Measurements from ENCODE around the gene INTS3. TPM values are rescaled to one million over a fixed set of nuclear protein-coding genes. Genes with fewer than 3 reads are reported as not detected.
A peak's percentile ranks its signal among the peaks of the same experiment; 100 is the strongest.

Gene INTS3
- polyA plus RNA-seq, 2 donors, result 16.4 to 30.8 TPM

DNA sequence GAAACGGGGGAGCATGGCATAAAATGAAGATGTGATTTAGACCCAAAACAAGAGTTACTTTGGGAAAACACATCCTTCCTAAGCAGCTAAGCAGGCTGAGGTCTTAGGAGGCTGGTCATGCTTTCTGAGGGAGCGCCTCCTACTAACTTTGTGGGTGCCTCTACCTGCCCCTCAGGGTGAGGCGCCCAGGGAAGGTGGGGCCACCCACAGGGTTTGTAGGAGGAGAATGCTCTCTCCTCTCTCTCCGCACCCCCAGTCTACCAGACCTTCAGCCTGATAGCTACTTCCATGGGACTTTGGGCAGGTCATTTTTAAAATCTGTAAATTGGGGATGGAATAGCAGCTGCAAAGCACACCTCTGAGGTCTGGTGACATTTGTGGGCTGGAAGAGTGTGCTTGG lies 71.2 kb downstream of the INTS3 start:
- Histone ChIP-seq H3K4me1 (ENCODE audit: control insufficient read depth in 2 of 2, insufficient read depth in 2 of 2, low read length in 1 of 2) (no peaks in the 10 kb centered on the region), H3K27ac (ENCODE audit: low read depth in 2 of 2, low read length in 1 of 2) (no peak overlapping the region), H3K27me3 (ENCODE audit: control insufficient read depth in 1 of 2, insufficient read depth in 2 of 2, low read length in 2 of 2) (no peaks in the 10 kb centered on the region), H3K36me3 (ENCODE audit: control insufficient read depth in 2 of 2, insufficient read depth in 2 of 2, low read length in 1 of 2) (peaks cover 0 to 7% of the 10 kb centered on the region in 2 donors), H3K9me3 (ENCODE audit: control insufficient read depth in 2 of 2, insufficient read depth in 1 of 2, low read depth in 1 of 2, low read length in 1 of 2) (no peaks in the 10 kb centered on the region), H3K4me3 (ENCODE audit: low read depth in 1 of 2, low read length in 2 of 2) (no peak overlapping the region)
- 77 to 90% methylated on average over 4 of the region's 4 CpGs for WGBS, 2 donors

GRCh38 chr1:153799566-153800465 lies 72.0 kb downstream of the INTS3 start:
- Histone ChIP-seq H3K4me1 (ENCODE audit: control insufficient read depth in 2 of 2, insufficient read depth in 2 of 2, low read length in 1 of 2) (no peaks in the 10 kb centered on the region), H3K4me3 (ENCODE audit: low read depth in 1 of 2, low read length in 2 of 2) (no peak overlapping the region), H3K27me3 (ENCODE audit: control insufficient read depth in 1 of 2, insufficient read depth in 2 of 2, low read length in 2 of 2) (no peaks in the 10 kb centered on the region), H3K36me3 (ENCODE audit: control insufficient read depth in 2 of 2, insufficient read depth in 2 of 2, low read length in 1 of 2) (peaks cover 0 to 7% of the 10 kb centered on the region in 2 donors), H3K27ac (ENCODE audit: low read depth in 2 of 2, low read length in 1 of 2) (no peak overlapping the region), H3K9me3 (ENCODE audit: control insufficient read depth in 2 of 2, insufficient read depth in 1 of 2, low read depth in 1 of 2, low read length in 1 of 2) (no peaks in the 10 kb centered on the region)
- WGBS, 2 donors, result 87 to 92% methylated on average over 27 of the region's 27 CpGs

DNA sequence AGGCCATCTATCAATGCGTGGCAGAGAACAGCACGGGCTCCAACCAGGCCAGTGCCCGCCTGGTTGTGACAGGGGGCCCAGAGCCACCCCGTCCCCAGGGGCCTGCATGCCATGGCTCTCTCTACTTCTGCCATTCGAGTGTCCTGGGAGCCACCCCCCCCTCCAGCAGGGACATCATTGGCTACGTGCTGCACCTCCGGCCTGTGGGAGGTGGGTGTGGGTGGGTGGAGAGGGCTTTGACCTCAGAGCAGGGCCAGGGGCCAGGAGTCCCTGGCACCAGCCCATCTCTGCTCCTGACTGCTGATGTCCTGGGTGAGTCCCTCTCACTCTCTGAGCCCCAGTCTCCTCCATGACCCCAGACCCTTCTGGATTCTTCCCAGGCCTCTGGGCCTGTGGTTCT lies 72.7 kb downstream of the INTS3 start:
- Histone ChIP-seq H3K27me3 (ENCODE audit: control insufficient read depth in 1 of 2, insufficient read depth in 2 of 2, low read length in 2 of 2) (no peaks in the 10 kb centered on the region), H3K9me3 (ENCODE audit: control insufficient read depth in 2 of 2, insufficient read depth in 1 of 2, low read depth in 1 of 2, low read length in 1 of 2) (no peaks in the 10 kb centered on the region), H3K36me3 (ENCODE audit: control insufficient read depth in 2 of 2, insufficient read depth in 2 of 2, low read length in 1 of 2) (peaks cover 0 to 7% of the 10 kb centered on the region in 2 donors), H3K4me1 (ENCODE audit: control insufficient read depth in 2 of 2, insufficient read depth in 2 of 2, low read length in 1 of 2) (no peaks in the 10 kb centered on the region), H3K4me3 (ENCODE audit: low read depth in 1 of 2, low read length in 2 of 2) (no peak overlapping the region), H3K27ac (ENCODE audit: low read depth in 2 of 2, low read length in 1 of 2) (no peak overlapping the region)
- 76 to 86% methylated on average over 7 of the region's 7 CpGs for WGBS, 2 donors

DNA sequence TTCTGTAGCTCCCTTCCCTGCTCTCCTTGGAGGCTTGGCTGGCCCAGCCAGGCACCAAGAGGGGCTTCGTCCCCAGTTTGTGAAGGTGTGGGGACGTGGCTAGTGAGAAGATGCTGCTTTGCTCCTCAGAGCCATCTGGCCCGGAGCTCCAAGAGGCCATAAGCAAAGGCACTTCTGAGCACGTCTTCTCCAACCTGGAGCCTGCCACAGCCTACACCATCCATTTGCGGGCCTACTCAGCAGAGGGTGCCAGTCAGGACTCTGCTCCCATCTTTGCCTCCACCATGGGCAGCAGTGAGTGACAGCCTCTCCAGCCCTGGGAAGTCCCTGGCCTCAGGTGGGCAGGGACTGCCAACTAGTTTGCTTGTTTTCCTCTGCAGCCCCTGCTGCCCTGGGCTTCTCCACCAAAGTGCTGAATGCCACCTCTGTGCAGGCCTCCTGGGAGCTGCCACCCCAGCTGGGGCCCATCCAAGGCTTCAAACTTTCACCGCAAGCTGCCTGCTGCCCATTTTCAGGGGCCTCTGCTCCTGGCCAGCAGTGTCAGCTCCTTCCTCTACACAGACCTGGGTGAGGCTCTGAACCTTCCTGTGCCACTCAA lies 73.3 kb downstream of the INTS3 start:
- no peaks in the 10 kb centered on the region for H3K4me1 ChIP-seq (ENCODE audit: control insufficient read depth in 2 of 2, insufficient read depth in 2 of 2, low read length in 1 of 2)
- H3K27me3 ChIP-seq (ENCODE audit: control insufficient read depth in 1 of 2, insufficient read depth in 2 of 2, low read length in 2 of 2), result no peaks in the 10 kb centered on the region
- H3K9me3 ChIP-seq (ENCODE audit: control insufficient read depth in 2 of 2, insufficient read depth in 1 of 2, low read depth in 1 of 2, low read length in 1 of 2), result no peaks in the 10 kb centered on the region
- no peak overlapping the region for H3K4me3 ChIP-seq (ENCODE audit: low read depth in 1 of 2, low read length in 2 of 2)
- H3K36me3 ChIP-seq (ENCODE audit: control insufficient read depth in 2 of 2, insufficient read depth in 2 of 2, low read length in 1 of 2), result peaks cover 0 to 7% of the 10 kb centered on the region in 2 donors
- no peak overlapping the region for H3K27ac ChIP-seq (ENCODE audit: low read depth in 2 of 2, low read length in 1 of 2)
- WGBS, 2 donors, result 94 to 98% methylated on average over 6 of the region's 6 CpGs

DNA sequence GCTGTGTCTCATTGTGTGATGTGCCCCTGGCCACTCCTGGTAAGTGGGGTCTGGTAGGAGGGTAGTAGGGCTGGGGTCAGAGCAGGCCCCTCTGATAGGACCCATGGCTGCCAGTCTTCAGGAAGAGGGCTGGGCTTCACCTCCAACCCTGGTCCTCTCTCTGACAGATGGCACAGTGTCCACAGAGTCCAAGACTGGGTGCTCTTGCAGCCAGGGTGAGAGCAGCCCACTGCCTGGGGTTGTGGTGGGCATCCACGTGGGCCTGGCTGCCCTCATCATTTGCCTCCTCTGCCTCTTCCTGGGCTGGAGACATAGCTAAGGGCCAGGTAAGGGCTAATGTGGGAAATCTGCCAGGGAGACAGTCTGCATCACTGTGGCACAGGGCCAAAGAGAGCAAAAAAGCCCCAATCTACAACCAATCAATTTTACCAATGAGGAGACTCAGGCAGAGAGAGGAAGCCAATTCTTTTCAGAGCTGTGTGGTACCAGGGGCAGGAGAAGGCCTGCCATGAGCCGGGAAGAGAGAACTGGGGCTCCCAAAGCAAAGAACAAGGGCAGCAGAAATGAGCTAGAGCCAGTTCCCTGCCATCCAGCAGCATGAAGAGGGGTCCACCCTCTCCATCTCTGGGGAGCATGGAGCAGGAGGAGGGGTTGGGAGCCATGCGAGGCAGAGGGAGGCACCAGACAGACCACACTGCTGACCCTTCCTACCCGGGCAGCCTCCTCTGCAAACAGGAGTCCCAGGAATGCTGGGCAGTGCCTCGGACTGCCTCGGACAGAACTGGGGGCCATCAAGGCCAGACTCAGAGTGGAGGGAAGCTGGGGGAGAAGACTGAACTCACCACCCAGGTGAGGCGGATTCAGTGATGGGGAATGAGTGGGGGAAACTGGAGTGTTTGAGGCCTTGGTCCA lies 74.2 kb downstream of the INTS3 start:
- no peaks in the 10 kb centered on the region for H3K9me3 ChIP-seq (ENCODE audit: control insufficient read depth in 2 of 2, insufficient read depth in 1 of 2, low read depth in 1 of 2, low read length in 1 of 2)
- 89 to 90% methylated on average over 7 of the region's 7 CpGs for WGBS, 2 donors
- H3K4me1 ChIP-seq (ENCODE audit: control insufficient read depth in 2 of 2, insufficient read depth in 2 of 2, low read length in 1 of 2), result no peaks in the 10 kb centered on the region
- H3K27me3 ChIP-seq (ENCODE audit: control insufficient read depth in 1 of 2, insufficient read depth in 2 of 2, low read length in 2 of 2), result no peaks in the 10 kb centered on the region
- H3K36me3 ChIP-seq (ENCODE audit: control insufficient read depth in 2 of 2, insufficient read depth in 2 of 2, low read length in 1 of 2), result peaks cover 0 to 7% of the 10 kb centered on the region in 2 donors
- H3K27ac ChIP-seq (ENCODE audit: low read depth in 2 of 2, low read length in 1 of 2), result no peak overlapping the region
- H3K4me3 ChIP-seq (ENCODE audit: low read depth in 1 of 2, low read length in 2 of 2), result no peak overlapping the region

- H3K9me3 ChIP-seq (ENCODE audit: control insufficient read depth in 2 of 2, insufficient read depth in 1 of 2, low read depth in 1 of 2, low read length in 1 of 2), result no peaks in the 10 kb centered on the region
- no peak overlapping the region for H3K27ac ChIP-seq (ENCODE audit: low read depth in 2 of 2, low read length in 1 of 2)
- H3K4me1 ChIP-seq (ENCODE audit: control insufficient read depth in 2 of 2, insufficient read depth in 2 of 2, low read length in 1 of 2), result no peaks in the 10 kb centered on the region
- H3K4me3 ChIP-seq (ENCODE audit: low read depth in 1 of 2, low read length in 2 of 2), result no peak overlapping the region
- no peaks in the 10 kb centered on the region for H3K27me3 ChIP-seq (ENCODE audit: control insufficient read depth in 1 of 2, insufficient read depth in 2 of 2, low read length in 2 of 2)
- H3K36me3 ChIP-seq (ENCODE audit: control insufficient read depth in 2 of 2, insufficient read depth in 2 of 2, low read length in 1 of 2), result peaks cover 0 to 12% of the 10 kb centered on the region in 2 donors
- 73 to 74% methylated on average over 3 of the region's 3 CpGs for WGBS, 2 donors
Observed at GRCh38 chr1:153803470-153804056, 75.7 kb downstream of the INTS3 start.

DNA sequence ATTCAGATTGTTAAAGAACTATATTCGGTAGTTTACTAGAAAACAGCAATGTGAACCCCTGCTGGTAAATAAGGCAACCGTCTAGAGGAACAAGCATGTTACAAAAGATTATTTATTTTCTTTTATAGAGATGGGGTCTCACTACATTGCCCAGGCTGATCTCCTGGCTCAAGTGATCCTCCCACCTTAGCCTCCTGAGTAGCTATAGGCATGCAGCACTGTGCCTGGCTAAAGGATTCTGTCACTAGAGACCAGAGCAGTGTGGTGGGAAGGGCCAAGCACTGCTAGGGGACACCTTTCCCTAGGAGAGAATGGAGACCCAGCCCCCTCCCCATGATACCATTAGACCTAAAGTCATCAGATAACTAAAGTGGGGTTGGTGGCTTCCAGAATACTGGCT lies 76.3 kb downstream of the INTS3 start:
- no peak overlapping the region for H3K27ac ChIP-seq (ENCODE audit: low read depth in 2 of 2, low read length in 1 of 2)
- H3K4me3 ChIP-seq (ENCODE audit: low read depth in 1 of 2, low read length in 2 of 2), result no peak overlapping the region
- no peaks in the 10 kb centered on the region for H3K9me3 ChIP-seq (ENCODE audit: control insufficient read depth in 2 of 2, insufficient read depth in 1 of 2, low read depth in 1 of 2, low read length in 1 of 2)
- H3K36me3 ChIP-seq (ENCODE audit: control insufficient read depth in 2 of 2, insufficient read depth in 2 of 2, low read length in 1 of 2), result peaks cover 0 to 12% of the 10 kb centered on the region in 2 donors
- no peaks in the 10 kb centered on the region for H3K4me1 ChIP-seq (ENCODE audit: control insufficient read depth in 2 of 2, insufficient read depth in 2 of 2, low read length in 1 of 2)
- no peaks in the 10 kb centered on the region for H3K27me3 ChIP-seq (ENCODE audit: control insufficient read depth in 1 of 2, insufficient read depth in 2 of 2, low read length in 2 of 2)
- WGBS, 2 donors, result 65 to 84% methylated on average over 2 of the region's 2 CpGs

DNA sequence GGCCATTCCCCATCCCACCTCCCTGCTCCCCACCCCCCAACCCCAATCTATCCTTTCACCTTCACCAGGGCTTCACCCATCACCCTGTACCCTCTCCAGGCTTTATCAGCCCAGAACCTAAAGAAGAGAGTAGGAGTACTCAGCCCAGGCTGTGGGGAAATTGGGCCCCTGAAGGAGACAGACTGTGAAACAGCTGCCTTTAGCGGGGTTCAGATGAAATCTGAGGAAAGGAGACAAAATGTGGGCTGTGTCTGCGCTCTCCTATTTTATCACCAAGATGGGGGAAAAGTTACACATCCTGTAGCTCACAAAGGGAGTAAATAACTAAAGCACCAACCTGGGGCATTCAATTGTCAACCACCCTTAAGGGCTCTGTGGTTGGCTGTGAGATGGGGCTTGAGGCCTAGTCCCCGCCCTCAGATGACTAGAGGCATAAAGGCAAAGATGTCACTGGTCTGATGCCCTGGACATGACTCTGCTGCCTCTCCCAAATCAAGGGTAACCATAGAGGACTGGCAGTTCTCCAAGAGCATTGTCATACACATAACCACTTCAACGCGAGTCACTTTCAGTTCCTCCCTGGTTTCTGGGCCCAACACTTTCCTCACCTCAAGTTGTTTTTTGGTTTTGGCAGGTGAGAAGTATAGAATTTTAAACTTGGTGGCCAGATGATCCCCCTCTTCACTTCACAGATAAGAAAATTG lies 77.3 kb downstream of the INTS3 start:
- peak overlapping the region; percentile 61 for H3K27ac ChIP-seq (ENCODE audit: low read depth in 2 of 2, low read length in 1 of 2)
- no peaks in the 10 kb centered on the region for H3K9me3 ChIP-seq (ENCODE audit: control insufficient read depth in 2 of 2, insufficient read depth in 1 of 2, low read depth in 1 of 2, low read length in 1 of 2)
- no peaks in the 10 kb centered on the region for H3K27me3 ChIP-seq (ENCODE audit: control insufficient read depth in 1 of 2, insufficient read depth in 2 of 2, low read length in 2 of 2)
- peaks cover 2 to 12% of the 10 kb centered on the region in 2 donors for H3K36me3 ChIP-seq (ENCODE audit: control insufficient read depth in 2 of 2, insufficient read depth in 2 of 2, low read length in 1 of 2)
- no peaks in the 10 kb centered on the region for H3K4me1 ChIP-seq (ENCODE audit: control insufficient read depth in 2 of 2, insufficient read depth in 2 of 2, low read length in 1 of 2)
- WGBS, 2 donors, result 53 to 56% methylated on average over 5 of the region's 5 CpGs
- H3K4me3 ChIP-seq (ENCODE audit: low read depth in 1 of 2, low read length in 2 of 2), result no peak overlapping the region
